ENCODE data around the gene ELAVL3. TPM values are rescaled to one million over a fixed set of nuclear protein-coding genes. Genes with fewer than 3 reads are reported as not detected.

ELAVL3 gene
- polyA plus RNA-seq, 2 of the 4 experiments (the other 2 are of a cell fraction): 0.01 TPM; not detected in 1

DNA sequence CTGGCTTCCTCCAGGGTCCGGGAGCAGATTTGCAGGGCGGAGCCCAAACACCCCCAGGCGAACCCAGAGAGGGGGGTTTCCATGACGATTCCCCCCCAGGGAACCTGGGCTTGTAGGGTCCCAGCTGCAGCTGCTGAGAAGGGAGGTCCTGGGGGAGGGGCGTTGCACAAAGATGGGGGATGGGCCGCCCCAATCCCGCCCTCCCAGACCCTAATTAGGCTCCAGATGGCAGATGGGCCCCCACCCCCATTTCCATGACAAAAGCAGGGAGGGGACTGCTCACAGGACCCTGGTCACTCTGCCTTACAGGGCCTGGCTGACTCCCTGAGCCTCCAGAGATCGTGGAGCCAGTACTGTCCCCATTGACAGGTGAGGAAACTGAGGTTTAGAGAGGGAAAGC lies 15.2 kb downstream of the ELAVL3 start:
- DNase-seq (ENCODE audit: low read depth in 1 of 2, low spot score in 1 of 2): no peak
- no peaks in the 10 kb centered on the region for H3K9me3 ChIP-seq
- H3K4me2 ChIP-seq: no peak overlapping the region
- no peak for FAIRE-seq
- no peak for ATAC-seq
- no peak overlapping the region for H3K4me3 ChIP-seq
- ChIA-PET CTCF (no interaction called here), POLR2A (no interaction called here)
- H3K27ac ChIP-seq: no peak overlapping the region
- TF ChIP-seq CEBPB (IDR thresholded peaks at IDR 0.05) (no peak), MAFK (IDR thresholded peaks at IDR 0.05; ENCODE audit: partially characterized antibody) (no peak), GATA3 (IDR thresholded peaks at IDR 0.05; ENCODE audit: borderline replicate concordance) (no peak)
- 13% methylated on average over 3 of the region's 8 CpGs for WGBS (ENCODE audit: missing lambda C conversion rate)
- no peaks in the 10 kb centered on the region for H3K4me1 ChIP-seq

DNA sequence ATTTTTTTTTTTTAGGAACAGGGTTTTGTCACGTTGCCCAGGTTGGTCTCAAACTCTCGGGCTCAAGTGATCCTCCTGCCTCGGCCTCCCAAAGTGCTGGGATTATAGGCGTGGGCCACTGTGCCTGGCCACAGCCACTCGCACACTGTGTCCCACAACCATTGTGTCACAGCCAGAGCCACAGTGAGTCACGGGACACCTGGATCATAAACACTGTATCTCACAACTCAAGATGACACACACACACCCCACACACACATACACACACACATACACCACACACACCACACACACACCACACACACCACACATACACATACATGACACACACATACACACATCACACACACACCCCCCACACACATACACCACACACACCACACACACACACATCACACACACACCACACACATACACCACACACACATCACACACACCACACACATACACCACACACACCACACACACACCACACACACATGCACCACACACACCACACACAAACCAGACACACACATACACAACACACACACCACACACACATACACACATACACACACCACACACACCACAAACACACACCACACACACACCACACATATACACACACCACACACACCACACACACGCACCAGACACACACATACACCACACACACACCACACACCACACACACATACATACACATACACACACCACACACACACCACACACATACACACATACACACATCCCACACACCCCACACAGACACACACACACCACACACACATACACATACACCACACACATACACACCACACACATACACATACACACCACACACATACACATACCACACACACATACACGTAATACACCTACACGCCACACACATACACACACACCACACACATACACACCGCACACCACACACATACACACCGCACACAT lies 16.2 kb downstream of the ELAVL3 start:
- no peak overlapping the region for H3K4me3 ChIP-seq
- ATAC-seq (no peak), DNase-seq (ENCODE audit: low read depth in 1 of 2, low spot score in 1 of 2) (no peak), FAIRE-seq (no peak)
- no peak overlapping the region for H3K27ac ChIP-seq
- no peaks in the 10 kb centered on the region for H3K4me1 ChIP-seq
- no peaks in the 10 kb centered on the region for H3K9me3 ChIP-seq
- POLR2A ChIA-PET: no interaction called here
- no peak overlapping the region for H3K4me2 ChIP-seq
- CTCF ChIA-PET: interaction anchor here (1.1 kb wide), 1 partner anchor 18 kb away, joined by 4 read pairs; no protein-coding TSS in a partner anchor
- TF ChIP-seq, protein P1, sequence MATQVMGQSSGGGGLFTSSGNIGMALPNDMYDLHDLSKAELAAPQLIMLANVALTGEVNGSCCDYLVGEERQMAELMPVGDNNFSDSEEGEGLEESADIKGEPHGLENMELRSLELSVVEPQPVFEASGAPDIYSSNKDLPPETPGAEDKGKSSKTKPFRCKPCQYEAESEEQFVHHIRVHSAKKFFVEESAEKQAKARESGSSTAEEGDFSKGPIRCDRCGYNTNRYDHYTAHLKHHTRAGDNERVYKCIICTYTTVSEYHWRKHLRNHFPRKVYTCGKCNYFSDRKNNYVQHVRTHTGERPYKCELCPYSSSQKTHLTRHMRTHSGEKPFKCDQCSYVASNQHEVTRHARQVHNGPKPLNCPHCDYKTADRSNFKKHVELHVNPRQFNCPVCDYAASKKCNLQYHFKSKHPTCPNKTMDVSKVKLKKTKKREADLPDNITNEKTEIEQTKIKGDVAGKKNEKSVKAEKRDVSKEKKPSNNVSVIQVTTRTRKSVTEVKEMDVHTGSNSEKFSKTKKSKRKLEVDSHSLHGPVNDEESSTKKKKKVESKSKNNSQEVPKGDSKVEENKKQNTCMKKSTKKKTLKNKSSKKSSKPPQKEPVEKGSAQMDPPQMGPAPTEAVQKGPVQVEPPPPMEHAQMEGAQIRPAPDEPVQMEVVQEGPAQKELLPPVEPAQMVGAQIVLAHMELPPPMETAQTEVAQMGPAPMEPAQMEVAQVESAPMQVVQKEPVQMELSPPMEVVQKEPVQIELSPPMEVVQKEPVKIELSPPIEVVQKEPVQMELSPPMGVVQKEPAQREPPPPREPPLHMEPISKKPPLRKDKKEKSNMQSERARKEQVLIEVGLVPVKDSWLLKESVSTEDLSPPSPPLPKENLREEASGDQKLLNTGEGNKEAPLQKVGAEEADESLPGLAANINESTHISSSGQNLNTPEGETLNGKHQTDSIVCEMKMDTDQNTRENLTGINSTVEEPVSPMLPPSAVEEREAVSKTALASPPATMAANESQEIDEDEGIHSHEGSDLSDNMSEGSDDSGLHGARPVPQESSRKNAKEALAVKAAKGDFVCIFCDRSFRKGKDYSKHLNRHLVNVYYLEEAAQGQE (IDR thresholded peaks at IDR 0.05): no peak
- TF ChIP-seq SREBF2 (IDR thresholded peaks at IDR 0.05): no peak
- no peak for TF ChIP-seq TP53 (CRISPR knock-in tag; IDR thresholded peaks at IDR 0.05)
- no peak for TF ChIP-seq EP300 (IDR thresholded peaks at IDR 0.05)
- no peak for TF ChIP-seq BHLHE40 (IDR thresholded peaks at IDR 0.05; ENCODE audit: low read depth, low read length)
- no peak for TF ChIP-seq TFCP2L1 (CRISPR knock-in tag; IDR thresholded peaks at IDR 0.05)
- WGBS (ENCODE audit: missing lambda C conversion rate): 55% methylated on average over 11 of the region's 11 CpGs

DNA sequence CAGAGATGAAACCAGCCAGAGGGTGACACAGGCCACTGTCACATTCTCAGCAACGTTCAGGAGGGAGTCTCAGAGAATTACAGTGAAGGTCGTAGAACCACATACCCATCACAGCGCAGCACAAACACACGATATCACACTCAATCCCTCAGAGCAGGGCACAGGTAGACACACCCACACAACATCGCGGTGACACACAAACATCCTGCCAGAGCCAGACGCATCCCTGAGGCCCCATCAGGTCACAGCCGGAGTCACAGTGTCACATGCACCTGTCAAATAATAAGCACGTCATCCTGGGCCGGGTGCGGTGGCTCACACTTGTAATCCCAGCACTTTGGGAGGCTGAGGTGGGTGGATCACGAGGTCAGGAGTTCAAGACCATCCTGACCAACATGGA lies 17.5 kb downstream of the ELAVL3 start:
- CTCF ChIA-PET: interaction anchor here (1.1 kb wide), 1 partner anchor 19 kb away, joined by 4 read pairs; no protein-coding TSS in a partner anchor
- no peak overlapping the region for H3K4me2 ChIP-seq
- H3K4me1 ChIP-seq: no peaks in the 10 kb centered on the region
- H3K4me3 ChIP-seq: no peak overlapping the region
- ATAC-seq: no peak
- POLR2A ChIA-PET: no interaction called here
- H3K27ac ChIP-seq: no peak overlapping the region
- no peak for DNase-seq (ENCODE audit: low read depth in 1 of 2, low spot score in 1 of 2)
- 60% methylated on average over 3 of the region's 12 CpGs for WGBS (ENCODE audit: missing lambda C conversion rate)
- TF ChIP-seq, protein P2, sequence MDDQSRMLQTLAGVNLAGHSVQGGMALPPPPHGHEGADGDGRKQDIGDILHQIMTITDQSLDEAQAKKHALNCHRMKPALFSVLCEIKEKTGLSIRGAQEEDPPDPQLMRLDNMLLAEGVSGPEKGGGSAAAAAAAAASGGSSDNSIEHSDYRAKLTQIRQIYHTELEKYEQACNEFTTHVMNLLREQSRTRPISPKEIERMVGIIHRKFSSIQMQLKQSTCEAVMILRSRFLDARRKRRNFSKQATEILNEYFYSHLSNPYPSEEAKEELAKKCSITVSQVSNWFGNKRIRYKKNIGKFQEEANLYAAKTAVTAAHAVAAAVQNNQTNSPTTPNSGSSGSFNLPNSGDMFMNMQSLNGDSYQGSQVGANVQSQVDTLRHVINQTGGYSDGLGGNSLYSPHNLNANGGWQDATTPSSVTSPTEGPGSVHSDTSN (IDR thresholded peaks at IDR 0.05): no peak
- TF ChIP-seq POLR2AphosphoS2 (conservative IDR thresholded peaks at IDR 0.05; ENCODE audit: low read length) (no peak), CHD2 (IDR thresholded peaks at IDR 0.05; ENCODE audit: low read length, partially characterized antibody) (no peak), ESRRA (IDR thresholded peaks at IDR 0.05; ENCODE audit: borderline replicate concordance, low read length) (no peak), PHF8 (IDR thresholded peaks at IDR 0.05; ENCODE audit: borderline replicate concordance, low read depth) (no peak), ZC3H11A (IDR thresholded peaks at IDR 0.05) (no peak), ZFP36 (IDR thresholded peaks at IDR 0.05; ENCODE audit: borderline replicate concordance, partially characterized antibody) (no peak), RFX5 (IDR thresholded peaks at IDR 0.05) (no peak), POLR2A (IDR thresholded peaks at IDR 0.05; ENCODE audit: low read length) (no peak), HOXA7 (CRISPR knock-in tag; IDR thresholded peaks at IDR 0.05) (no peak), EHF (CRISPR knock-in tag; IDR thresholded peaks at IDR 0.05) (no peak)
- TF ChIP-seq, protein P3, sequence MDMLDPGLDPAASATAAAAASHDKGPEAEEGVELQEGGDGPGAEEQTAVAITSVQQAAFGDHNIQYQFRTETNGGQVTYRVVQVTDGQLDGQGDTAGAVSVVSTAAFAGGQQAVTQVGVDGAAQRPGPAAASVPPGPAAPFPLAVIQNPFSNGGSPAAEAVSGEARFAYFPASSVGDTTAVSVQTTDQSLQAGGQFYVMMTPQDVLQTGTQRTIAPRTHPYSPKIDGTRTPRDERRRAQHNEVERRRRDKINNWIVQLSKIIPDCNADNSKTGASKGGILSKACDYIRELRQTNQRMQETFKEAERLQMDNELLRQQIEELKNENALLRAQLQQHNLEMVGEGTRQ (IDR thresholded peaks at IDR 0.05): no peak
- TF ChIP-seq, protein P4, sequence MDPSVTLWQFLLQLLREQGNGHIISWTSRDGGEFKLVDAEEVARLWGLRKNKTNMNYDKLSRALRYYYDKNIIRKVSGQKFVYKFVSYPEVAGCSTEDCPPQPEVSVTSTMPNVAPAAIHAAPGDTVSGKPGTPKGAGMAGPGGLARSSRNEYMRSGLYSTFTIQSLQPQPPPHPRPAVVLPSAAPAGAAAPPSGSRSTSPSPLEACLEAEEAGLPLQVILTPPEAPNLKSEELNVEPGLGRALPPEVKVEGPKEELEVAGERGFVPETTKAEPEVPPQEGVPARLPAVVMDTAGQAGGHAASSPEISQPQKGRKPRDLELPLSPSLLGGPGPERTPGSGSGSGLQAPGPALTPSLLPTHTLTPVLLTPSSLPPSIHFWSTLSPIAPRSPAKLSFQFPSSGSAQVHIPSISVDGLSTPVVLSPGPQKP (IDR thresholded peaks at IDR 0.05; ENCODE audit: low read depth, low read length): no peak
- TF ChIP-seq, protein P5, sequence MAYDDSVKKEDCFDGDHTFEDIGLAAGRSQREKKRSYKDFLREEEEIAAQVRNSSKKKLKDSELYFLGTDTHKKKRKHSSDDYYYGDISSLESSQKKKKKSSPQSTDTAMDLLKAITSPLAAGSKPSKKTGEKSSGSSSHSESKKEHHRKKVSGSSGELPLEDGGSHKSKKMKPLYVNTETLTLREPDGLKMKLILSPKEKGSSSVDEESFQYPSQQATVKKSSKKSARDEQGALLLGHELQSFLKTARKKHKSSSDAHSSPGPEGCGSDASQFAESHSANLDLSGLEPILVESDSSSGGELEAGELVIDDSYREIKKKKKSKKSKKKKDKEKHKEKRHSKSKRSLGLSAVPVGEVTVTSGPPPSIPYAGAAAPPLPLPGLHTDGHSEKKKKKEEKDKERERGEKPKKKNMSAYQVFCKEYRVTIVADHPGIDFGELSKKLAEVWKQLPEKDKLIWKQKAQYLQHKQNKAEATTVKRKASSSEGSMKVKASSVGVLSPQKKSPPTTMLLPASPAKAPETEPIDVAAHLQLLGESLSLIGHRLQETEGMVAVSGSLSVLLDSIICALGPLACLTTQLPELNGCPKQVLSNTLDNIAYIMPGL (CRISPR knock-in tag; IDR thresholded peaks at IDR 0.05; ENCODE audit: borderline replicate concordance): no peak
- TF ChIP-seq, protein P6, sequence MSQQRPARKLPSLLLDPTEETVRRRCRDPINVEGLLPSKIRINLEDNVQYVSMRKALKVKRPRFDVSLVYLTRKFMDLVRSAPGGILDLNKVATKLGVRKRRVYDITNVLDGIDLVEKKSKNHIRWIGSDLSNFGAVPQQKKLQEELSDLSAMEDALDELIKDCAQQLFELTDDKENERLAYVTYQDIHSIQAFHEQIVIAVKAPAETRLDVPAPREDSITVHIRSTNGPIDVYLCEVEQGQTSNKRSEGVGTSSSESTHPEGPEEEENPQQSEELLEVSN (IDR thresholded peaks at IDR 0.05; ENCODE audit: borderline replicate concordance, low read depth): no peak
- FAIRE-seq: no peak
- no peaks in the 10 kb centered on the region for H3K9me3 ChIP-seq
